Measurements from ENCODE around the gene CLSTN1. TPM values are rescaled to one million over a fixed set of nuclear protein-coding genes. Genes with fewer than 3 reads are reported as not detected.
A peak's percentile ranks its signal among the peaks of the same experiment; 100 is the strongest.
"Not testable (repeated sequence)": the region's sequence is repeated elsewhere in the genome, so short reads cannot be mapped to it uniquely, and the experiment has no call there.

Gene CLSTN1
- total and polyA plus RNA-seq, 10 donors = 28.8 to 70.7 (median 60.5) TPM

GRCh38 chr1:9805006-9805508 is 18.7 kb downstream of the CLSTN1 start:
- Histone ChIP-seq H3K36me3 (peaks cover 0 to 6% (median 0%) of the 10 kb centered on the region in 6 donors), H3K4me3 (no peak overlapping the region), H3K4me1 (peaks cover 0 to 80% (median 24%) of the 10 kb centered on the region in 6 donors), H3K9me3 (no peaks in the 10 kb centered on the region), H3K27ac (no peak overlapping the region), H3K27me3 (replicated peaks in 1 of 7) (no peaks in the 10 kb centered on the region)
- DNase-seq = no peak
- TF ChIP-seq POLR2AphosphoS5 (IDR thresholded peaks at IDR 0.05) (no peak), POLR2A (IDR thresholded peaks at IDR 0.05) (no peak)
- TF ChIP-seq, protein P1, sequence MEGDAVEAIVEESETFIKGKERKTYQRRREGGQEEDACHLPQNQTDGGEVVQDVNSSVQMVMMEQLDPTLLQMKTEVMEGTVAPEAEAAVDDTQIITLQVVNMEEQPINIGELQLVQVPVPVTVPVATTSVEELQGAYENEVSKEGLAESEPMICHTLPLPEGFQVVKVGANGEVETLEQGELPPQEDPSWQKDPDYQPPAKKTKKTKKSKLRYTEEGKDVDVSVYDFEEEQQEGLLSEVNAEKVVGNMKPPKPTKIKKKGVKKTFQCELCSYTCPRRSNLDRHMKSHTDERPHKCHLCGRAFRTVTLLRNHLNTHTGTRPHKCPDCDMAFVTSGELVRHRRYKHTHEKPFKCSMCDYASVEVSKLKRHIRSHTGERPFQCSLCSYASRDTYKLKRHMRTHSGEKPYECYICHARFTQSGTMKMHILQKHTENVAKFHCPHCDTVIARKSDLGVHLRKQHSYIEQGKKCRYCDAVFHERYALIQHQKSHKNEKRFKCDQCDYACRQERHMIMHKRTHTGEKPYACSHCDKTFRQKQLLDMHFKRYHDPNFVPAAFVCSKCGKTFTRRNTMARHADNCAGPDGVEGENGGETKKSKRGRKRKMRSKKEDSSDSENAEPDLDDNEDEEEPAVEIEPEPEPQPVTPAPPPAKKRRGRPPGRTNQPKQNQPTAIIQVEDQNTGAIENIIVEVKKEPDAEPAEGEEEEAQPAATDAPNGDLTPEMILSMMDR (IDR thresholded peaks at IDR 0.05 in 8 of 11, conservative IDR thresholded peaks at IDR 0.05 in 3 of 11) = no peak
- intact Hi-C loops (cut with DNase I; ENCODE audit: low total_unique reads) = no loop called here
- WGBS, 5 donors = 83 to 89% (median 85%) methylated on average over 7 of the region's 7 CpGs

GRCh38 chr1:9803003-9803918 is 20.5 kb downstream of the CLSTN1 start:
- DNase-seq; H3K4me3 ChIP-seq; intact Hi-C loops (cut with DNase I; ENCODE audit: low total_unique reads); H3K36me3 ChIP-seq; H3K27me3 ChIP-seq (replicated peaks in 1 of 7); H3K9me3 ChIP-seq: not testable (repeated sequence)
- WGBS, 5 donors = 92 to 94% (median 93%) methylated on average over 13 of the region's 13 CpGs
- Histone ChIP-seq H3K4me1 (peaks cover 8 to 82% (median 29%) of the 10 kb centered on the region in 6 donors), H3K27ac (peak overlapping the region in 1 of 8 donors; percentile 0)

- TF ChIP-seq POLR2AphosphoS5 (IDR thresholded peaks at IDR 0.05) (no peak), POLR2A (IDR thresholded peaks at IDR 0.05) (no peak)
- TF ChIP-seq, protein P1 (IDR thresholded peaks at IDR 0.05 in 8 of 11, conservative IDR thresholded peaks at IDR 0.05 in 3 of 11) = no peak
- intact Hi-C loops (cut with DNase I; ENCODE audit: low total_unique reads) = no loop called here
- H3K4me3 ChIP-seq = no peak overlapping the region
- H3K9me3 ChIP-seq = no peaks in the 10 kb centered on the region
- H3K27me3 ChIP-seq (replicated peaks in 1 of 7) = no peaks in the 10 kb centered on the region
- H3K36me3 ChIP-seq = no peaks in the 10 kb centered on the region
- DNase-seq = no peak
- H3K27ac ChIP-seq = no peak overlapping the region
- WGBS, 5 donors = 93 to 100% (median 97%) methylated on average over 1 of the region's 1 CpG
- H3K4me1 ChIP-seq = peaks cover 10 to 85% (median 33%) of the 10 kb centered on the region in 6 donors
Observed at GRCh38 chr1:9801909-9802308, 21.9 kb downstream of the CLSTN1 start.

- intact Hi-C loops (cut with DNase I; ENCODE audit: low total_unique reads) = no loop called here
- WGBS, 5 donors = 76 to 91% (median 80%) methylated on average over 11 of the region's 11 CpGs
- Histone ChIP-seq H3K27me3 (replicated peaks in 1 of 7) (no peaks in the 10 kb centered on the region), H3K9me3 (no peaks in the 10 kb centered on the region), H3K4me3 (no peak overlapping the region), H3K4me1 (peaks cover 10 to 92% (median 40%) of the 10 kb centered on the region in 6 donors), H3K27ac (peak overlapping the region in 1 of 8 donors; percentile 26), H3K36me3 (no peaks in the 10 kb centered on the region)
- TF ChIP-seq POLR2A (IDR thresholded peaks at IDR 0.05) (no peak), POLR2AphosphoS5 (IDR thresholded peaks at IDR 0.05) (no peak)
- TF ChIP-seq, protein P1 (IDR thresholded peaks at IDR 0.05 in 8 of 11, conservative IDR thresholded peaks at IDR 0.05 in 3 of 11) = no peak
- no peak for DNase-seq
Observed at GRCh38 chr1:9798236-9799130, 25.3 kb downstream of the CLSTN1 start.

Measured in spleen (tissue), 11 donors.